H1 (cell line): ENCODE measurements around the gene RPS19. TPM values are rescaled to one million over a fixed set of nuclear protein-coding genes. Genes with fewer than 3 reads are reported as not detected.

Source experiments
- CTCF ChIA-PET: fragments of 300-600 bp; sonication (Branson Sonifier 250); formaldehyde crosslinking; loops from one replicate; lab custom pipeline; 2021; ENCODE audit not compliant: partially characterized antibody; lab: Charles Lee
- POLR2A ChIA-PET: fragments of 300-600 bp; sonication (Branson Sonifier 250); formaldehyde crosslinking; loops from one replicate; lab custom pipeline; 2021; ENCODE audit warnings: inconsistent platforms; ENCODE audit not compliant: partially characterized antibody; lab: Charles Lee
- DNase-seq, 2 experiments: peaks; one replicate each; pipeline versions ENCODE4 v3.0.0 to v3.0.0-alpha.2; 2010 to 2022; ENCODE audit warnings: low spot score in 2 of 2, low read depth in 1 of 2, mixed read lengths in 1 of 2
- FAIRE-seq: peaks from 2 replicates; lab custom pipeline; 2011; peaks lifted over from hg19 to GRCh38; lab: Jason Lieb, UNC
- H2AFZ ChIP-seq: 2 replicates; pipeline ENCODE4 v1.8.1; 2012; ENCODE audit warnings: low read length, inconsistent platforms
- H2AK5ac ChIP-seq: 2 replicates; pipeline ENCODE4 v1.6.1; 2013; ENCODE audit warnings: low read depth, low read length
- H2BK120ac ChIP-seq: replicated peaks from 2 replicates; pipeline ENCODE3; 2013; ENCODE audit warnings: low read depth, low read length, inconsistent platforms
- H2BK12ac ChIP-seq: 2 replicates; pipeline ENCODE4 v1.6.1; 2013; ENCODE audit warnings: low read depth, low read length
- H2BK15ac ChIP-seq: 2 replicates; pipeline ENCODE4 v1.6.1; 2013; ENCODE audit warnings: low read length
- H2BK20ac ChIP-seq: 2 replicates; pipeline ENCODE4 v1.6.1; 2013; ENCODE audit warnings: low read length
- H2BK5ac ChIP-seq: 2 replicates; pipeline ENCODE4 v1.6.1; 2013; ENCODE audit warnings: low read depth, low read length
- H3K14ac ChIP-seq: 2 replicates; pipeline ENCODE4 v1.6.1; 2013; ENCODE audit warnings: inconsistent platforms; ENCODE audit not compliant: insufficient read length
- H3K18ac ChIP-seq: 2 replicates; pipeline ENCODE4 v1.6.1; 2013; ENCODE audit warnings: low read length; ENCODE audit errors: extremely low read depth
- H3K23ac ChIP-seq: 2 replicates; pipeline ENCODE4 v1.6.1; 2013; ENCODE audit warnings: inconsistent platforms; ENCODE audit not compliant: insufficient read length
- H3K23me2 ChIP-seq: 2 replicates; pipeline ENCODE4 v1.6.1; 2013; ENCODE audit warnings: low read depth, low read length
- H3K27ac ChIP-seq: 2 replicates; pipeline ENCODE4 v1.6.1; 2011; ENCODE audit warnings: low read depth, low read length, inconsistent platforms
- H3K27me3 ChIP-seq, 4 experiments: replicated peaks in 1 of 4; 1 replicate in 1 of 4; 2 replicates in 3 of 4; pipeline versions ENCODE4 v1.6.1 to v1.8.1; 2011 to 2013; ENCODE audit warnings: low read length in 3 of 4, mild to moderate bottlenecking in 3 of 4, inconsistent platforms in 2 of 4, mixed read lengths in 2 of 4, moderate library complexity in 1 of 4; ENCODE audit not compliant: control insufficient read depth in 3 of 4, insufficient read depth in 3 of 4; ENCODE audit errors: extremely low read depth in 1 of 4
- H3K36me3 ChIP-seq, 4 experiments: 2 replicates each; pipeline versions ENCODE4 v1.6.1 to v1.8.1; 2011 to 2013; ENCODE audit warnings: mild to moderate bottlenecking in 4 of 4, low read length in 3 of 4, moderate library complexity in 2 of 4, control low read depth in 1 of 4, inconsistent platforms in 1 of 4; ENCODE audit not compliant: insufficient read depth in 4 of 4, control insufficient read depth in 2 of 4
- H3K4ac ChIP-seq: replicated peaks from 2 replicates; pipeline ENCODE3; 2013; ENCODE audit warnings: low read length, low read depth, mixed read lengths, inconsistent platforms; ENCODE audit not compliant: insufficient read length
- H3K4me1 ChIP-seq, 4 experiments: replicated peaks in 1 of 4; 1 replicate in 1 of 4; 2 replicates in 3 of 4; pipeline versions ENCODE4 v1.6.1 to v1.8.1; 2011 to 2013; ENCODE audit warnings: low read length in 3 of 4, inconsistent platforms in 2 of 4, mixed read lengths in 1 of 4; ENCODE audit not compliant: insufficient read depth in 4 of 4, control insufficient read depth in 3 of 4
- H3K4me2 ChIP-seq, 2 experiments: 2 replicates each; pipeline versions ENCODE4 v1.6.1 to v1.8.1; 2011 to 2013; ENCODE audit warnings: low read depth in 2 of 2, low read length in 2 of 2, control low read depth in 1 of 2, inconsistent platforms in 1 of 2, mild to moderate bottlenecking in 1 of 2; ENCODE audit not compliant: insufficient read depth in 1 of 2
- H3K4me3 ChIP-seq, 4 experiments: fragments of 200-600, 300-600 bp in 1 of 4; sonication (generic), shearing (Covaris generic), sonication (Bioruptor Twin) in 1 of 4; 2 replicates each; pipeline versions ENCODE4 v1.5.1 to v1.8.1; 2011 to 2016; ENCODE audit warnings: low read length in 4 of 4, low read depth in 3 of 4, control low read depth in 2 of 4, inconsistent platforms in 2 of 4, mild to moderate bottlenecking in 2 of 4, mixed read lengths in 1 of 4, moderate library complexity in 1 of 4; ENCODE audit not compliant: insufficient read depth in 2 of 4; ENCODE audit errors: extremely low read depth in 1 of 4
- H3K56ac ChIP-seq: replicated peaks from 2 replicates; pipeline ENCODE3; 2013; ENCODE audit warnings: low read depth, mild to moderate bottlenecking, mixed read lengths, low read length, inconsistent platforms; ENCODE audit not compliant: insufficient read length
- H3K79me1 ChIP-seq: 2 replicates; pipeline ENCODE4 v1.6.1; 2013; ENCODE audit warnings: low read depth, low read length, control low read depth
- H3K79me2 ChIP-seq, 2 experiments: 2 replicates each; pipeline versions ENCODE4 v1.6.1 to v1.8.1; 2012 to 2013; ENCODE audit warnings: low read length in 2 of 2, mild to moderate bottlenecking in 2 of 2, inconsistent platforms in 1 of 2; ENCODE audit not compliant: insufficient read depth in 2 of 2, control insufficient read depth in 1 of 2
- H3K9ac ChIP-seq, 4 experiments: replicated peaks in 1 of 4; 1 replicate in 1 of 4; 2 replicates in 3 of 4; pipeline versions ENCODE4 v1.6.1 to v1.8.1; 2011 to 2013; ENCODE audit warnings: low read depth in 3 of 4, low read length in 3 of 4, control low read depth in 2 of 4, mild to moderate bottlenecking in 2 of 4, moderate library complexity in 2 of 4, inconsistent platforms in 1 of 4; ENCODE audit errors: extremely low read depth in 1 of 4
- H3K9me3 ChIP-seq, 2 experiments: 2 replicates each; pipeline versions ENCODE4 v1.6.1 to v1.8.1; 2012 to 2013; ENCODE audit warnings: mild to moderate bottlenecking in 2 of 2, moderate library complexity in 2 of 2, control low read depth in 1 of 2, inconsistent platforms in 1 of 2, low read depth in 1 of 2, low read length in 1 of 2, mixed read lengths in 1 of 2; ENCODE audit not compliant: insufficient read depth in 2 of 2
- H4K20me1 ChIP-seq, 2 experiments: replicated peaks in 1 of 2; 2 replicates each; pipeline versions ENCODE3 to v1.8.1; 2011 to 2013; ENCODE audit warnings: inconsistent platforms in 2 of 2, low read length in 2 of 2, mild to moderate bottlenecking in 1 of 2; ENCODE audit not compliant: insufficient read depth in 2 of 2, control insufficient read depth in 1 of 2
- H4K5ac ChIP-seq: 2 replicates; pipeline ENCODE4 v1.6.1; 2013; ENCODE audit warnings: low read length, low read depth, mixed read lengths, inconsistent platforms; ENCODE audit not compliant: insufficient read length
- H4K8ac ChIP-seq: 2 replicates; pipeline ENCODE4 v1.8.0; 2013; ENCODE audit warnings: mild to moderate bottlenecking, moderate library complexity, low read length, inconsistent platforms; ENCODE audit not compliant: insufficient read depth; ENCODE audit errors: extremely low read depth
- H4K91ac ChIP-seq: replicated peaks from 2 replicates; pipeline ENCODE3; 2013; ENCODE audit warnings: low read length, mixed read lengths, inconsistent platforms; ENCODE audit not compliant: insufficient read length
- BRCA1 ChIP-seq: IDR thresholded peaks from 2 replicates; pipeline ENCODE4 v1.6.1; 2012; ENCODE audit warnings: low read depth, low read length, improper control_type of control experiment
- EGR1 ChIP-seq: IDR thresholded peaks from 2 replicates; pipeline ENCODE4 v1.6.1; 2011; ENCODE audit warnings: low read depth, low read length, borderline replicate concordance
- EZH2 ChIP-seq: fragments of 200-600 bp; sonication (generic); IDR thresholded peaks from 2 replicates; pipeline ENCODE4 v1.7.1; 2012; ENCODE audit warnings: low read depth, mild to moderate bottlenecking, moderate library complexity, low read length, inconsistent platforms; ENCODE audit not compliant: severe bottlenecking
- KDM1A ChIP-seq: fragments of 200-600, 300-600 bp; sonication (generic); IDR thresholded peaks from 2 replicates; pipeline ENCODE4 v1.7.1; 2016; ENCODE audit warnings: mild to moderate bottlenecking, low read length, borderline replicate concordance
- KDM5A ChIP-seq: fragments of 200-600 bp; IDR thresholded peaks from 2 replicates; pipeline ENCODE4 v1.7.1; 2012; ENCODE audit warnings: mild to moderate bottlenecking, low read length, inconsistent platforms, mixed read lengths
- RBBP5 ChIP-seq: IDR thresholded peaks from 2 replicates; pipeline ENCODE4 v1.7.1; 2012; ENCODE audit warnings: low read depth, mild to moderate bottlenecking, inconsistent platforms, low read length, moderate library complexity, borderline replicate concordance
- SUZ12 ChIP-seq: fragments of 200-600 bp; sonication (generic); IDR thresholded peaks from 2 replicates; pipeline ENCODE4 v1.6.1; 2012; ENCODE audit warnings: mild to moderate bottlenecking, inconsistent platforms, low read length, moderate library complexity, mixed read lengths
- WGBS, 2 experiments: shearing (Covaris generic) in 1 of 2; methylation state at CpG; one replicate each; pipeline versions ENCODE4 v1.1.6 to v1.1.7; 2013 to 2015; ENCODE audit warnings: low lambda C conversion rate in 2 of 2, mixed read lengths in 2 of 2, inconsistent platforms in 1 of 2, low coverage in 1 of 2, missing lambda C conversion rate in 1 of 2; ENCODE audit not compliant: insufficient replicate concordance in 2 of 2, insufficient coverage in 1 of 2, insufficient read length in 1 of 2; ENCODE audit errors: extremely low coverage in 1 of 2, missing lambda C conversion rate in 1 of 2; 5-methylcytosine and 5-hydroxymethylcytosine counted together
- polyA plus RNA-seq, 7 experiments: library from polyadenylated mRNA; depleted of rRNA in 3 of 7; stranded (reverse) in 5 of 7; unstranded in 2 of 7; fragments of >200 nt in 5 of 7; fragments of 200-250 nt in 2 of 7; gene quantifications; 1 replicate in 5 of 7; 2 replicates in 1 of 7; 4 replicates in 1 of 7; pipeline versions ENCODE4 v1.2.1 to v1.2.3, GENCODE V29; 2011 to 2013; ENCODE audit warnings: missing spikeins in 2 of 7, mixed read lengths in 2 of 7
- total RNA-seq: library from RNA; stranded (reverse); fragmentation: NEBNext Ultra II Directional; extraction: Animal tissue kit (Norgen Biotek cat#: 25700); gene quantifications from 2 replicates; pipeline ENCODE4 v1.2.1, GENCODE V29; 2021

Gene RPS19
- total and polyA plus RNA-seq, 2 of the 8 experiments (the other 6 are each of a cell fraction or from before 2014, with no cell fraction given) = 2,817 to 5,751 TPM

GRCh38 chr19:41816761-41817160 lies 43.3 kb upstream of the RPS19 start:
- H2BK15ac ChIP-seq = no peak overlapping the region
- H3K4me3 ChIP-seq = no peak overlapping the region
- no peaks in the 10 kb centered on the region for H3K79me2 ChIP-seq
- DNase-seq = no peak
- H2BK5ac ChIP-seq = no peak overlapping the region
- H3K36me3 ChIP-seq = no peaks in the 10 kb centered on the region
- no peak overlapping the region for H4K91ac ChIP-seq
- no peak for FAIRE-seq
- no peaks in the 10 kb centered on the region for H3K23me2 ChIP-seq
- H3K9me3 ChIP-seq = peaks cover 34 to 40% of the 10 kb centered on the region in 2 experiments
- no peak overlapping the region for H2BK120ac ChIP-seq
- ChIA-PET CTCF (interaction anchor here (0.6 kb wide), 1 partner anchor 600 kb away, joined by 3 read pairs; no protein-coding TSS in a partner anchor), POLR2A (no interaction called here)
- no peak overlapping the region for H3K4me2 ChIP-seq
- H2AK5ac ChIP-seq = no peak overlapping the region
- H3K4ac ChIP-seq = no peak overlapping the region
- H3K56ac ChIP-seq = no peak overlapping the region
- no peak overlapping the region for H3K27ac ChIP-seq
- no peak overlapping the region for H4K5ac ChIP-seq
- no peak overlapping the region for H2AFZ ChIP-seq
- no peak overlapping the region for H3K14ac ChIP-seq
- TF ChIP-seq KDM1A (no peak), RBBP5 (no peak), SUZ12 (no peak), KDM5A (no peak), BRCA1 (no peak), EZH2 (no peak), EGR1 (no peak)
- TF ChIP-seq, all 59 proteins: peak for 0
- Histone ChIP-seq H3K23ac (no peak overlapping the region), H2BK12ac (no peak overlapping the region), H3K27me3 (no peaks in the 10 kb centered on the region), H3K18ac (no peak overlapping the region), H3K9ac (no peak overlapping the region), H4K8ac (no peak overlapping the region), H3K4me1 (no peaks in the 10 kb centered on the region), H2BK20ac (no peak overlapping the region), H4K20me1 (peaks cover 0 to 1% of the 10 kb centered on the region in 2 experiments), H3K79me1 (no peaks in the 10 kb centered on the region; the same call in 1 of the 2 replicates)
- WGBS, 2 experiments = 88% methylated on average over 2 of the region's 2 CpGs; no CpG with 5 or more reads in 1 of the 2 experiments
